GM10248 (cell line): ENCODE results near the gene SEMA4G.

Source experiments
- CTCF ChIA-PET: fragments of 300-600 bp; sonication (Branson Sonifier 250); formaldehyde crosslinking; extraction: SDS; loops from one replicate; lab custom pipeline; 2021; ENCODE audit warnings: antibody characterized with exemption; lab: Yijun Ruan, JAX
- POLR2A ChIA-PET: fragments of 350-650 bp; sonication (Branson Sonifier 250); formaldehyde crosslinking; extraction: SDS; loops from one replicate; lab custom pipeline; 2020; ENCODE audit warnings: antibody characterized with exemption; lab: Yijun Ruan, JAX
- DNase-seq: peaks from one replicate; pipeline ENCODE4 v3.0.0; 2012; ENCODE audit errors: extremely low spot score
- CTCF ChIP-seq: IDR thresholded peaks from 2 replicates; pipeline ENCODE4 v1.5.1; 2012; ENCODE audit warnings: mild to moderate bottlenecking, low read depth; ENCODE audit errors: extremely low read depth, missing control alignments, control extremely low read depth

The SEMA4G gene

GRCh38 chr10:101005869-101006567 lies 36.7 kb downstream of the SEMA4G start:
- ChIA-PET POLR2A (no interaction called here), CTCF (interaction anchor here (1.3 to 8.1 kb wide), 4 partner anchors 8 to 136 kb away, joined by 4 to 96 read pairs (median 38); partner anchors contain the start of gene LZTS2)
- no peak for TF ChIP-seq CTCF
- no peak for DNase-seq

- ChIA-PET CTCF (interaction anchor here (0.9 to 8.1 kb wide), 4 partner anchors 8 to 100 kb away, joined by 3 to 96 read pairs (median 38); partner anchors contain the start of gene LZTS2), POLR2A (no interaction called here)
- no peak for DNase-seq
- no peak for TF ChIP-seq CTCF
Measured at GRCh38 chr10:101006593-101007098, 37.3 kb downstream of the SEMA4G start.

GRCh38 chr10:101007099-101007711 lies 37.9 kb downstream of the SEMA4G start:
- CTCF ChIA-PET = interaction anchor here (0.9 to 8.1 kb wide), 4 partner anchors 9 to 100 kb away, joined by 3 to 96 read pairs (median 38); partner anchors contain the start of gene LZTS2
- TF ChIP-seq CTCF = no peak
- no peak for DNase-seq
- POLR2A ChIA-PET = no interaction called here

- ChIA-PET CTCF (interaction anchor here (1.0 to 8.1 kb wide), 4 partner anchors 9 to 87 kb away, joined by 3 to 96 read pairs (median 36); partner anchors contain the start of gene LZTS2), POLR2A (no interaction called here)
- no peak for DNase-seq
- TF ChIP-seq CTCF = no peak
Measured at GRCh38 chr10:101007915-101008822, 38.9 kb downstream of the SEMA4G start.

GRCh38 chr10:101008823-101009423 lies 39.6 kb downstream of the SEMA4G start:
- no peak for DNase-seq
- CTCF ChIA-PET = interaction anchor here (1.0 to 8.1 kb wide), 4 partner anchors 8 to 87 kb away, joined by 3 to 96 read pairs (median 36); partner anchors contain the start of gene LZTS2
- POLR2A ChIA-PET = no interaction called here
- no peak for TF ChIP-seq CTCF
